AML-193 (cell line): ENCODE results near the gene STK11.

Source experiments
- DNase-seq, 2 experiments: peaks; one replicate each; lab custom pipeline; 2025; lab: John Stamatoyannopoulos, UW

The STK11 gene

DNA sequence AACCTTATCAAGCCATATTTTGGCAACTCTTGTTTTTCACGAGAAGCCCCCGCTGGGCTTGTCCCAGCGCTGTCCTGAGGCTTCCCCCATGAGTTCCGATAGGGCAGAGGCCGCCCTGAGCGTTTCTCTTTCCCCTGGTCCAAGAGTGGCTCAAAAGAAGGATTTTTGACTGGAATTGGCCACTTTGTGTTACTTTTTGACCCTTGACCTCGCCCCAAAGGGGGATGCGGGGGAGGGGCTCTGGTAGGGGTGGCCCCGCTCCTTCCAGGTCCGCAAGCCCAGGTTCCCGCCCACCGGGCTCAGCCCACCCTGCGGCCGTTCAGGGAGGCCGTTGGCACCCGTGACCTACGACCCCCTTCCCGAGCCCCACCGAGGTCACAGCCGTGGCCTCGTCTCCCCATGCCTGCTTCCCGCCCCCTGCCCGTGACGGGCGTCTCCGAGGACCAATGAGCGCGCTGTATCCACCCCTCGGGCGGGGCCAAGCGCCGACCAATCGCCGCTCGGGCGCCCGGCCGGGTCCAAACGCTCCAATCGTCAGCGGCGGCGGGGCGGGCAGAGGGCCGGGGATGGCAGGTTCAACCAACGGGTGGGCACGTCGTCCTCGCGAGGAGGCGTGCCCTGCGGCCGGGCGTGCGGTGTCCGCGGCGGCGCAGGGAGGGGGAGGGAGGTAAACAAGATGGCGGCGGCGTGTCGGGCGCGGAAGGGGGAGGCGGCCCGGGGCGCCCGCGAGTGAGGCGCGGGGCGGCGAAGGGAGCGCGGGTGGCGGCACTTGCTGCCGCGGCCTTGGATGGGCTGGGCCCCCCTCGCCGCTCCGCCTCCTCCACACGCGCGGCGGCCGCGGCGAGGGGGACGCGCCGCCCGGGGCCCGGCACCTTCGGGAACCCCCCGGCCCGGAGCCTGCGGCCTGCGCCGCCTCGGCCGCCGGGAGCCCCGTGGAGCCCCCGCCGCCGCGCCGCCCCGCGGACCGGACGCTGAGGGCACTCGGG lies at the start of gene STK11:
STK11 (plus strand) TSS at position 665 of the 986 bp plus-strand sequence. CDS start 1,136 bp downstream, outside the sequence.
- peak; percentile 92 to 93 for DNase-seq

GRCh38 chr19:1156305-1156801 lies 49.2 kb upstream of the STK11 start:
- DNase-seq: no peak

- DNase-seq: no peak
Observed at GRCh38 chr19:1156830-1157615, 48.6 kb upstream of the STK11 start.

DNA sequence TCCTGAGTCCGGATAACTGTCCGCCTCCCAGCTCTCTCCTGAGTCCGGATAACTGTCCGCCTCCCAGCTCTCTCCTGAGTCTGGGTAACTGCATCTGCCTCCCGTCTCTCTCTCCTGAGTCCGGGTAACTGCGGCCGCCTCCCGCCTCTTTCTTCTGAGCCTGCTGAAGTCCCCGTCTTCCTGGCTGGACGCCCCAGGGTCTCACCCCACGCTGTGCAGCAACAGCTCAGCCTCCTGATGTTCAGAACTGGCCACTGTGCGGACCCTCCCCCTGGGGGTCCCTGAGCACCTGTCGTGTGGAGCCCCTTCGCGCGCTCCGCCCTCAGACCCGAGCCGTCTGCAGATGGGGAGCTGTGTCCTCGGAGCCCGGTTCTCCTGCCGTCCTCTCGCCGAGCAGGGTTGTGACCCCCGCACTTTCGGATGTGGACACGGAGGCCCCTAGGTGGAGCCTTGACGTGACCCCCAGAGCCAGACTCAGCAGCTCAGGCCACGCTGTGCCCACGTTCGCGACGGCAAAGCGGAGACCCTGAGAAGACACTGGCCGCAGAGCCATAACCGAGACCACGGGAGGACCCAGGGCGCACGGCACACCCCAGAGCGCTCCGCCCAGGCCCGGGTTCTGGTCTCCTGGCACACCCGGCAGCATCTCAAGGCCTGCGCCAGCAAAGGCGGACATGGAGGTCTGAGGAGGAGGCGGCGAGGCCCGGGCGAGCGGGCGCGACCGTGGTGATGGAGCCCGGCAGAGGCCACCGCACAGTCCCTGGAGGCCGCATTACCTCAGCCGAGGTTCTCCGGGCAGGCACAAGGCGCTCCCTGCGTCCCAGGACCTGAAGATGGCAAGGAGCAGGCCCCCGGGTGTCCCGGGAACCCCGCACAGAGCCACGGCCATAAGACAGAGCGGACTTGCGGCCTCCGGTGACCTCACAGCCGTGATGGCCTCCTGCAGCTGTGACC lies 47.4 kb upstream of the STK11 start:
- no peak for DNase-seq

DNA sequence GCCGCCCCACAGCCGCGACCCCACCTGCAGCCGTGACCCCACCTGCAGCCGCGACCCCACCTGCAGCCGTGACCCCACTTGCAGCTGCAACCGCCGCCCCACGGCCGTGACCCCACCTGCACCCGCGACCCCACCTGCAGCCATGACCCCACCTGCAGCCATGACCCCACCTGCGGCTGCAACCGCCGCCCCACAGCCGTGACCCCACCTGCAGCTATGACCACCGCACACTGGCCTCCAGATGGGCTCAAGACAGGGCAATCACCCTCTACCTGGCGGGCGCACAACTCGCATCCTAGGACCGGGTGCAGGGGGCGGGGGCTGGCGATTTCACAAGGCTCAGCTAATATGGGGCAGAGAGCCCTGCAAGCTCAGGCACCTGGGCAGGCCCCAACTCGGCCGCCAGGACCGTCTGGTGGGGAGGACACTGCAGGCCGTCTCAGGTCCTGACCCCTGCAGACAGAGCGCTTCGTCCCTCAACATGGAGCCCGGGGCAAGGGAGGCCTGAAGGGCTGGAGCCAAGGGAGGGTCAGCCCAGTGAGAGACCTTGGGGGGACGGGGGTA lies 46.6 kb upstream of the STK11 start:
- DNase-seq: no peak

- no peak for DNase-seq
Observed at GRCh38 chr19:1159864-1160595, 45.5 kb upstream of the STK11 start.

GRCh38 chr19:1161716-1162115 lies 43.9 kb upstream of the STK11 start:
- DNase-seq: no peak

GRCh38 chr19:1162404-1163282 lies 42.9 kb upstream of the STK11 start:
- no peak for DNase-seq

- DNase-seq: no peak
Observed at GRCh38 chr19:1163283-1163933, 42.2 kb upstream of the STK11 start.

DNA sequence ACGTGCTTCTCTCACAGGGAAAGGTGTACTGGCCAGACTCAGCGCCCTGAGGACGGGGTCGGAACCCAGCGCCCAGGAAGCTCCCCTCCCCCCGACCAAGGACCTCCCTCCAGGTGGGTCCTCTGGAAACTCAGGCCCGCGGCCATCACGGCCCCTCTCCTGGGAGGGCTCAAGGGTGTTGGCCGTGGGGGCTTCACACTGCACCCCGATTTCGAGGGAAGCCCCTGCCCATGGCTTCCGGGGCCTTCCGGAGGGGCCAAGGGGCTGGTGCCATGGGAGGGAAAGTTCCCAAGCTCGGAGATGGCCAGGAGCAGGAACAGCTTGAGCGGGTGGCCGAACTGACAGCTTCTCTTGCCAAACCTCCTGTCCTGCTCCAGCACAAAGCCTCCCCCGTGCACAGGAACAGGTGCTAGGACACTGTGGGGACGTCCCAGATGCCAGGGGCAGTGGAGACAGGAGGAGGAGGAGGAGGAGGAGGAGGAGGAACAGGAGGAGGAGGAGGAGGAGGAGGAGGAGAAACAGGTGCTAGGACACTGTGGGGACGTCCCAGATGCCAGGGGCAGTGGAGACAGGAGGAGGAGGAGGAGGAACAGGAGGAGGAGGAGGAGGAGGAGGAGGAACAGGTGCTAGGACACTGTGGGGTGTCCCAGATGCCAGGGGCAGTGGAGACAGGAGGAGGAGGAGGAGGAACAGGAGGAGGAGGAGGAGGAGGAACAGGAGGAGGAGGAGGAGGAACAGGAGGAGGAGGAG lies 41.5 kb upstream of the STK11 start:
- DNase-seq: no peak

- DNase-seq: no peak
Observed at GRCh38 chr19:1164684-1165531, 40.7 kb upstream of the STK11 start.

DNA sequence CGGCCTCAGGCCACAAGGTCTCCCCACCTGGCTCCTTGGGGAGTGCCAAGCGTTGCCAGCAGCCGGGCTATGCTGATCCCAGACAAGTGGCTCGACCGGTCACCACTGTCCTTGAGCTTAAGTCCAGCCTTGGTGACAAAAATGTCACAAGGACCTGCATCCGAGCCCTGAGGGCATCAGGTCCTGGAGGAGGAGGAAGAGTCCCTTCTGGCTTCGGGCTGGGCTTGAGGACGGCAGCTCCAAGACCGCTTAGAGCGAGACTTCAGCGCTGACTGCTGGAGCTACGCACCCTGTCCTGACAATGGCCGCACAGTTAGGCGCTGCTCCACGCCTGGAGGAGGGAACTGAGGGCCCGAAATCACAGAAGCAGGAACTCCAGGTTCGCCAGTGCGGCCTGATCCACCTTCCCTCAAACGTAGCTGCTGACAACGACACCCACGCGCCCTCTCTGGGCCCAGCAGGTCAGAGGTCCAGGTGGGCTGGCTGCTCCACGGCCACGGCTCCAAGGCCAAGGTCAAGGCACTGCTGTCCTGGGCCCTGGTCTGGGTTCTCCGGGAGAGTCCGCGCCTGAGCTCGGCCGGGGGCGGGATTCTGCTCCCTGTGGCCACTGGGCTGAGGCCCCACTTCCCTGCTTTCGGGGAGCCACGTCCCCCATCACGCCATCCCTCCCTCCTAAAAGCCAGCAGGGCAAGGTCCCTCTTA lies 38.6 kb upstream of the STK11 start:
- no peak for DNase-seq

GRCh38 chr19:1167687-1168571 lies 37.6 kb upstream of the STK11 start:
- DNase-seq: no peak

GRCh38 chr19:1168572-1169410 lies 36.8 kb upstream of the STK11 start:
- DNase-seq: no peak

- DNase-seq: no peak
Observed at GRCh38 chr19:1169411-1169791, 36.2 kb upstream of the STK11 start.
